GM19463 (cell line): ENCODE measurements around the gene IGFL1.
"Not testable (repeated sequence)": the region's sequence is repeated elsewhere in the genome, so short reads cannot be mapped to it uniquely, and the experiment has no call there.

Source experiments
- ATAC-seq: cut with Tn5 transposase; IDR thresholded peaks from one replicate; pipeline ENCODE4 v1.9.1; 2021; ENCODE audit warnings: mild to moderate bottlenecking, moderate library complexity; ENCODE audit not compliant: unreplicated experiment

Gene IGFL1

DNA sequence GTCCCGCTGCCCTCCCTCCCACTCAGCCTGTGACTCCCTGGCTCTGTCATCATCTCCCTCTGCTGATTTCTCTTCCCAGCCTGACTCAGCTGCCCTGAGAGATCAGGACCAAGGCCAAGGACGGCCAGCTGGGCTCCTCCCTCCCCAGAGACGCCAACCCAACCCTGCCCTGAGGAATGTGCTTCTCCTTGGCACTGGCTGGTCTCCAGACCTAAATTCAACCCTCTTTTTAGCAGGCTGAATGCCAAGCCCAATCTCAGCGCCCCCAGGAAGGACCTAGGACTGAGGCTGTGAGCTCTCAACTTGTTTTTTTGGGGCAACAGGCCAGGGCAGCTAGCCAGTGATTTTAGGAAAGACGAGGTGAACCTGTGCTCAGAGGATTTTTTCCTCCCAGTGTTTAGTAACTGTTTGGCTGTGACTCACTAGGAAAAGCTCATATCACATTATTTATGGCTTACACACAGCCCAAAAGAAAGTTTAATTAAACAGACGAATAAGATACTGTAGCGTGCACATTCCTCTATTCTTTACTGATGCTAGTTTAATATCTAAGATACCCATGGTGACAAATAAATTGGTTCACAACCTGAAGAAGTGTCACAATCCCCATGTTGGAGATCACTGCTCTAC, 7.4 kb upstream of the IGFL1 start:
- ATAC-seq = no peak

- not testable (repeated sequence) for ATAC-seq
Observed at GRCh38 chr19:46223787-46224186, 5.8 kb upstream of the IGFL1 start.

- ATAC-seq = no peak
Observed at GRCh38 chr19:46224773-46225172, 4.8 kb upstream of the IGFL1 start.

DNA sequence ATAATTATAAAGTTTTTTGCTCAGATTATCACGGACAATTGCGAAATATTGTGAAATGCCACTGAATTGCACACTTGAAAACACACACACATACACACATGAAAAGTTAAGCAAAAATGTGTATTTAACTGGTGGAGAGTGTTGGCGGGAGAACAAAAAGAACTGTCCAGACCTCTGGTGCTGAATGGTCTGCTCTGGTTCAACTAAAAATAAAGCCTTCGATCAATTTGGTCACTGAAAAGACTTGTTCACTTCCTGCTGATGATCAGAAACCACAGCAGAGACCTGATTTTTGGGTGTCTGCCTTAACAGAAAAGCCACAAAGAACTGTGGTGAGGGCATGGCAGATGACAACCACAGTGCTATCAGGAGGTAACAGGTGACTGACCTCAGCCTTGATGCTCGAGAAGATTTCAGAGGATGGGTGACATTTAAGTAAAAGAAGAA, 4.0 kb upstream of the IGFL1 start:
- ATAC-seq = no peak

GRCh38 chr19:46226438-46226973, 3.0 kb upstream of the IGFL1 start:
- ATAC-seq = no peak

GRCh38 chr19:46232029-46232428, 2.5 kb downstream of the IGFL1 start:
- ATAC-seq = no peak

DNA sequence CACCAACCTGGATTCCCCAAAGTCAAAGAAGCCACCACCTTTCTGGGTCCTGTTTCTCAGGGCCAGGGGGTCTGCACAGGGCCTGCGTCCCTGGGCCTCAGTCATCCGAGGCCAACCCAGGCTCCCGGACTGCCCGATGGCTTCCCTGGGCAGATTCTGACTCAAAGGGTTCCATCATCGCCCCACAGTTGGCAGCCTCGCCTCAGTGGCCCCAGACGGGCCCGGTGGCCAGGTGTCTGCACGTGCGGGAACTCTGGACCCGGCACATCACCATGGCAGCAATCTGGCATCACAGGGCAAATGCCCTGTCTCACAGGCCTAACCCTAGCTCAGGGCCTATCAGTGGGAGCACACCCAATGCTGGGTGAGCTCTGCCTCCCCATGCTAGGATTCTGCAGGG, 2.9 kb downstream of the IGFL1 start:
- no peak for ATAC-seq

DNA sequence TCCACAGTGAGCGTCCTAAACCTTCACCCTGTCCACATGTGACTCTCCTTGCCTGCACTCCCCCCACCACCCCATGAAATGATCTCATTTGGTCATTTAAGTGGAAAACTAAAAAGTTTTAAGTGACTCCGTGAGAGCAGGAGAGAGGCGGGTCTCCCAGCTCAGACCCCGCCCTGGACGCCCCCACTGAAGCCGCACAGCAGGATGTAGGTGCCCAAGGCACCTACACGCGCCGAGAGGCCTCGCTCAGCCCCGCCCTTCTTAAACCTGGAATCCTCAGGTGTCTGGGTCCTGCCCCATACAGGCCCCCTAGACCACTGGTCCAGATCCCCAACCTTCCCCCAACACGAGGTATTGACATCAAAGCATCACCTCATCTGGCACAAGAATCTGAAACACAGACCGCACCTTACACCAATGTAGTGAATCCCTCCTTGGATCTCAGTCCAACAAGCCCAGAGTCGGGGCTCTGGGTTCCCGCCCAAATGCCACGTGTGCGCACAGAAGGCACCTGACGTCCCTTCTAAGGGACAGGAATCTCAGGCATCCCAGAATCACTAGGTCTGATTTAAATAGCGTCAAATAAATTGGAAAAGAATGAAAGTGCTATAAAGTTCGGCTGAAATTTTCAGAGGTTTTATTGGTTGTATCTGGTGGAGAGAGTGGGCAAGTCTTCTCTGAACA, 3.5 kb downstream of the IGFL1 start:
- no peak for ATAC-seq

DNA sequence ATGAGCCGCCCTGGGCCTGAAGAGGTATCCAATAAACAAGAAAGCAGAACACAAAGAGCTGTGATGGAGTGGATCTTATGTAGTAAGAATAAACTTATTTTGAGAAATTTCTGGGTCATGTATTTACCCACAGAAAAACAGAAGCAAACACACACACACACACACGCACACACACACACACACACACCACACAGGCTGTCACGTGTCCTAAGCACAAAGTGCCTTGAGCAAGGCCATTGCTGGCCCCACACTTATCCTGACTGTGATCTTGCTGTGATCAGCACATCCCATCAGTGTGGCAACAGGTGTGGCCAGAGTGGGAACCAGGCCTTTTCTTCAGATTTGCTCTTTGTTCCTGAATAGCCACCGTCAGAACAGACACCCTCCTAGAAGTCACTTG, 4.3 kb downstream of the IGFL1 start:
- ATAC-seq = not testable (repeated sequence)

GRCh38 chr19:46238141-46238540, 8.6 kb downstream of the IGFL1 start:
- ATAC-seq = not testable (repeated sequence)

- no peak for ATAC-seq
Observed at GRCh38 chr19:46239193-46240024, 9.9 kb downstream of the IGFL1 start.

DNA sequence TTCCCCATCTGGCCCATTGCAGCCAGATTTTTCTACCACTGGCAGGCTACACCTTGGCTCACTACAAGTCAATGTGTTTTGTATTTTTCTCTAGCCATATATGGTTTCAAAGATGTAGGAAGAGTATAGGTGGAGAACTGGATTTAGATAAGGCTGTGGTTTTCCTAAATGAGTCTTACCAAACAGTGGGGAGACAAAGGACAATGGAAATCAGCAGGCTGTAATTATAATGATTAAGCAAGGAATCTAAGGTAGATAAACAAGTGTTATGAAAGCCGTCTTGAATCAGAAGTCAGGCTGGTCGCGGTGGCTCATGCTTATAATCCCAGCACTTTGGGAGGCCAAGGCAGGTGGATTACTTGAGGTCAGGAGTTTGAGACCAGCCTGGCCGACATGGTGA, 11.2 kb downstream of the IGFL1 start:
- ATAC-seq = no peak

DNA sequence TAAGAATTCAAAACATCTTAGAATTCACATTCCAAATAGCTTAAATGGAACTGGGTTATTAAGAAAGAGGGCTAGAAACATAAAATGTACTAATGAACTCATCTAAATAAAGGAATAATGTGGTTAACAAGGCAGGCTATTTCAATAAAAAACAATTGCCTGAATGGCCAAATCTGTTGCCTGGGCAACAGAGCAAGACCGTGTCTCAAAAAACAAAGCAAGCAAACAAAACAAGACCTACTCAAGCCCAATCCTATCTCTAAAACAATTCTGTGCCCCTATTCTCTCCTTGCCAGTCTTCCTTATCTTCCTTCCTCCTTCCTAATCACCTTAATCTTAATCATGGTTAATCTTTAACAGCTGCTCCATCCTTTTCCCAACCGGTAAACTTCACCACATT, 12.1 kb downstream of the IGFL1 start:
- ATAC-seq = no peak

DNA sequence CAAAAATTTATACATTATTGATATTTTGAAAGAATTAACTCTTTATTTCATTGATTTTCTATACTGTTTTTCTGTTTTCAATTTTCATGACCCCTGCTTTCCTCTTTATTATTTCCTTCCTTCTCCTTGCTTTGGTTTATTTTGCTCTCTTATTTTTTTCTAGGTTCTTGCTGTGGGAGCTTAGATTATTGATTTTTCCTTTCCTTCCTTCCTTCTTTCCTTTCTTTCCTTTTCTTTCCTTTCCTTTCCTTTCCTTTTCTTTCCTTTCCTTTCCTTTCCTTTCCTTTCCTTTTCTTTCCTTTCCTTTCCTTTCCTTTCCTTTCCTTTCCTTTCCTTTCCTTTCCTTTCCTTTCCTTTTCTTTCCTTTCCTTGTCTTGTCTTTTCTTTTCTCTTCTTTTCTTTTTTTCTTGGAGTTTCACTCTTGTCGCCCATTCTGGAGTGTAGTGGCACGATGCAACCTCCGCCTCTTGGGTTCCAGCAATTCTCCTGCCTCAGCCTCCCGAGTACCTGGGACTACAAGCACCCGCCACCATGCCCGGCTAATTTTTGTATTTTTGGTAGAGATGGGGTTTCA, 13.6 kb downstream of the IGFL1 start:
- not testable (repeated sequence) for ATAC-seq

DNA sequence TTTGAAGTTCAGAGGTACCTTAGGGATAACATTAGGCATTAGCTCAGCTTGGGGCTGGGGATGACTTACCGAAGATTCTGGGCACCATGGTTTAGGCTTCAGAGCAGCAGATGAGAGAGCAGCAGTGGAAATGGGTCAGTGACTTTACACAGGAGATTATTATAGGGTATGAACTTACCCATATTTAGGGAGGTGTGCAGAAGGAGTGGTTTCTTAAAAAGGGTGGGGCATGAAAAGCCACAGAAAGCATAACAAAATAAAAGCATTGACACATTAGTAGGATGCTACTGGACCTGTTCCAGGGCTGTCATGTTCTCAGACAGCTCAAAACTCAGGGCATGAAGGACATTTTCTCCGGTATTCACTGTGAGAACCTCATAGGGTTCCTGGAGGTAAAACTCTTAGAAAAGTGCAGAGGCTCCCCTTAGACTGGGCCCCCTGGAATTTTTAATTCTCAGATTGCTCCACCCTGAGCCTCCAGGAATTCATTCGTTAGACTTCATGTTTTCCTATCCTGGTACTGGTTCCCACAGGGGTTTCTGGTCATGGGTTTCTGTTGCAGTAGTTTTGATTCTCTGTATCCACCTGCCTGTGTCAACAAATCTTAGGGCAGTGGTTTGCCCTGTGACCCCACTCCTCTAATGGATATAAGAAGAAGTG, 20.7 kb downstream of the IGFL1 start:
- no peak for ATAC-seq

GRCh38 chr19:46251416-46251815, 21.9 kb downstream of the IGFL1 start:
- no peak for ATAC-seq

- ATAC-seq = no peak
Observed at GRCh38 chr19:46254776-46255175, 25.2 kb downstream of the IGFL1 start.

DNA sequence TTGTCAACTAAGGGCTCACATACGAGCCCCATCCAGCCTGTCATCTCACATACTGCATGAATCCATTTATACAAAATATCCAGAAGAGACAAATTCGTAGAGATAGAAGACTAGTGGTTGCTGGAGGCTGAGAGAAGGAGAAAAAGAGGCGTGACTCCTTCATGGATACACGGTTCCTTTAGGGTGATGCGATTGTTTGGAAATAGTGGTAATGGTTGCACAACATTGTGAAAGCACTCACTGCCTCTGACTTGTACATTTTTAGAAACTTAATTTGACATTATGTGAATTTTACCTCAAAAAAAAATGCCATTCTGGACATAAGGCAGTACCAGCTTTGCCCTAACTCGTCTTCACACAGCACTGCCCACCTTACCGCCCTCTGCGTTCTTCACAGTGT, 27.3 kb downstream of the IGFL1 start:
- no peak for ATAC-seq

DNA sequence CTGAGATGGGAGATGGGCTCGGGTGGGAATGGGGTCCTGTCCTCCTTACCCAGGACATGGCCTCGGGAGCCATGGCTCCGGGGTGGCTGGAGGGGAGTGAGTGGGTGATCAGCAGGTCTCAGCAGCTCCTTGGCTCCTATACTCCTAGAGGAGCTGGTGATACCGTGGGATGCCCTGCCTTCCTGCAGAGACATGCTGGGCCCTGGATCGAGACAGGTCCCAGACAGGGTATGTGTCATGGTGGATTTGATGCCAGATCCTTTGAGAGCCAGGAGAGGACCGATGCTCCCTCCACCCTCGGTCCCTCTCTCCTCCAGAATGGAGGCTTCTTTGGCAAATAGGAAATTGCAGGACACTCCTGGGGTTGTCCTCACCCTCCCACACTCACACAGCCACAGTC, 32.0 kb downstream of the IGFL1 start:
- ATAC-seq = not testable (repeated sequence)

- not testable (repeated sequence) for ATAC-seq
Observed at GRCh38 chr19:46262684-46263296, 33.2 kb downstream of the IGFL1 start.
